H9 (cell line): ENCODE data around the gene INPP5E. TPM values are rescaled to one million over a fixed set of nuclear protein-coding genes. Genes with fewer than 3 reads are reported as not detected.
"Not testable (repeated sequence)": the region's sequence is repeated elsewhere in the genome, so short reads cannot be mapped to it uniquely, and the experiment has no call there.

ENCODE experiments used
- DNase-seq: peaks from one replicate; pipeline ENCODE4 v3.0.0-alpha.2; 2017
- H2AFZ ChIP-seq: one replicate; pipeline ENCODE4 v1.6.1; 2013; ENCODE audit warnings: mild to moderate bottlenecking, low read length, control low read depth, moderate library complexity
- H2AK5ac ChIP-seq: 2 replicates; pipeline ENCODE4 v1.6.1; 2013; ENCODE audit warnings: low read length, control low read depth, mixed read lengths; ENCODE audit not compliant: insufficient read length
- H2BK120ac ChIP-seq: one replicate; pipeline ENCODE4 v1.6.1; 2013; ENCODE audit warnings: low read depth, mild to moderate bottlenecking, low read length, control low read depth, inconsistent platforms; ENCODE audit not compliant: poor library complexity, severe bottlenecking
- H2BK12ac ChIP-seq: 2 replicates; pipeline ENCODE4 v1.6.1; 2013; ENCODE audit warnings: low read length, control low read depth, mixed read lengths, low read depth; ENCODE audit not compliant: insufficient read length
- H2BK15ac ChIP-seq: 2 replicates; pipeline ENCODE4 v1.6.1; 2013; ENCODE audit warnings: low read depth, low read length, control low read depth
- H2BK20ac ChIP-seq: one replicate; pipeline ENCODE4 v1.6.1; 2013; ENCODE audit warnings: low read depth, mild to moderate bottlenecking, low read length, control low read depth, inconsistent platforms; ENCODE audit not compliant: poor library complexity, severe bottlenecking
- H2BK5ac ChIP-seq: 2 replicates; pipeline ENCODE4 v1.6.1; 2013; ENCODE audit warnings: low read length, control low read depth, mixed read lengths; ENCODE audit not compliant: insufficient read length
- H3K14ac ChIP-seq: 2 replicates; pipeline ENCODE4 v1.6.1; 2013; ENCODE audit warnings: low read length, control low read depth; ENCODE audit not compliant: insufficient read depth
- H3K18ac ChIP-seq: 2 replicates; pipeline ENCODE4 v1.6.1; 2013; ENCODE audit warnings: low read depth, mild to moderate bottlenecking, mixed read lengths, low read length, control low read depth; ENCODE audit not compliant: insufficient read length
- H3K23ac ChIP-seq: 2 replicates; pipeline ENCODE4 v1.6.1; 2013; ENCODE audit warnings: low read length, control low read depth, mixed read lengths, low read depth; ENCODE audit not compliant: insufficient read length
- H3K23me2 ChIP-seq: 2 replicates; pipeline ENCODE4 v1.6.1; 2013; ENCODE audit warnings: low read depth, mild to moderate bottlenecking, mixed read lengths, low read length, control low read depth; ENCODE audit not compliant: insufficient read length, poor library complexity, severe bottlenecking
- H3K27ac ChIP-seq: 2 replicates; pipeline ENCODE4 v1.5.1; 2013; ENCODE audit warnings: low read length, control low read depth, mixed read lengths, low read depth; ENCODE audit not compliant: insufficient read length
- H3K27me3 ChIP-seq: 2 replicates; pipeline ENCODE4 v1.6.1; 2013; ENCODE audit warnings: low read length, control low read depth, inconsistent platforms; ENCODE audit not compliant: insufficient read depth
- H3K4ac ChIP-seq: 2 replicates; pipeline ENCODE4 v1.6.1; 2013; ENCODE audit warnings: low read depth, mild to moderate bottlenecking, control low read depth, inconsistent platforms, low read length, moderate library complexity
- H3K4me1 ChIP-seq: 2 replicates; pipeline ENCODE4 v1.6.1; 2013; ENCODE audit warnings: low read length, control low read depth, inconsistent platforms; ENCODE audit not compliant: insufficient read depth
- H3K4me2 ChIP-seq: 2 replicates; pipeline ENCODE4 v1.6.1; 2013; ENCODE audit warnings: low read length, control low read depth, mixed read lengths; ENCODE audit not compliant: insufficient read length, insufficient read depth
- H3K56ac ChIP-seq: 2 replicates; pipeline ENCODE4 v1.6.1; 2013; ENCODE audit warnings: low read depth, mild to moderate bottlenecking, mixed read lengths, low read length, control low read depth; ENCODE audit not compliant: insufficient read length
- H3K79me1 ChIP-seq: 2 replicates; pipeline ENCODE4 v1.6.1; 2013; ENCODE audit warnings: low read depth, mild to moderate bottlenecking, moderate library complexity, low read length, control low read depth, inconsistent platforms; ENCODE audit not compliant: insufficient read depth, poor library complexity, severe bottlenecking
- H3K79me2 ChIP-seq: 2 replicates; pipeline ENCODE4 v1.6.1; 2013; ENCODE audit warnings: low read length, control low read depth, inconsistent platforms; ENCODE audit not compliant: insufficient read depth
- H3K9ac ChIP-seq: 2 replicates; pipeline ENCODE4 v1.6.1; 2013; ENCODE audit warnings: low read length, control low read depth, mixed read lengths; ENCODE audit not compliant: insufficient read length; ENCODE audit errors: extremely low read depth
- H3K9me3 ChIP-seq: one replicate; pipeline ENCODE4 v1.6.1; 2013; ENCODE audit warnings: low read depth, low read length, inconsistent platforms; ENCODE audit not compliant: control insufficient read depth
- H3T11ph ChIP-seq: one replicate; pipeline ENCODE4 v1.6.1; 2013; ENCODE audit warnings: mild to moderate bottlenecking, low read length, control low read depth, inconsistent platforms
- H4K20me1 ChIP-seq: one replicate; pipeline ENCODE4 v1.6.1; 2013; ENCODE audit not compliant: control insufficient read depth, insufficient read length, insufficient read depth
- H4K5ac ChIP-seq: 2 replicates; pipeline ENCODE4 v1.6.1; 2013; ENCODE audit warnings: low read depth, mild to moderate bottlenecking, mixed read lengths, low read length, control low read depth; ENCODE audit not compliant: insufficient read length
- H4K8ac ChIP-seq: replicated peaks from 2 replicates; pipeline ENCODE4 v1.6.1; 2013; ENCODE audit warnings: low read length, control low read depth, mixed read lengths, low read depth; ENCODE audit not compliant: insufficient read length
- H4K91ac ChIP-seq: 2 replicates; pipeline ENCODE4 v1.6.1; 2013; ENCODE audit warnings: low read depth, mild to moderate bottlenecking, moderate library complexity, mixed read lengths, low read length, control low read depth; ENCODE audit not compliant: insufficient read length
- H3K27ac Mint-ChIP-seq, 3 experiments: 2 replicates in 2 of 3; 3 replicates in 1 of 3; pipeline ENCODE4 v1.8.0; 2020 to 2021; ENCODE audit warnings: mixed read lengths in 3 of 3, mild to moderate bottlenecking in 1 of 3, moderate library complexity in 1 of 3
- H3K27me3 Mint-ChIP-seq: 2 replicates; pipeline ENCODE4 v1.8.0; 2021; ENCODE audit warnings: low read depth, mild to moderate bottlenecking, moderate library complexity, mixed read lengths
- H3K36me3 Mint-ChIP-seq, 3 experiments: 2 replicates in 2 of 3; 3 replicates in 1 of 3; pipeline ENCODE4 v1.8.0; 2020 to 2021; ENCODE audit warnings: low read depth in 3 of 3, mixed read lengths in 3 of 3; ENCODE audit not compliant: insufficient read depth in 1 of 3
- H3K4me1 Mint-ChIP-seq, 2 experiments: 2 replicates each; pipeline ENCODE4 v1.8.0; 2020; ENCODE audit warnings: mixed read lengths in 2 of 2
- H3K4me3 Mint-ChIP-seq, 2 experiments: 2 replicates in 1 of 2; 3 replicates in 1 of 2; pipeline ENCODE4 v1.8.0; 2020 to 2021; ENCODE audit warnings: mild to moderate bottlenecking in 2 of 2, mixed read lengths in 2 of 2, moderate library complexity in 1 of 2
- H3K9me3 Mint-ChIP-seq, 2 experiments: 2 replicates in 1 of 2; 3 replicates in 1 of 2; pipeline ENCODE4 v1.8.0; 2020; ENCODE audit warnings: mild to moderate bottlenecking in 2 of 2, mixed read lengths in 2 of 2, moderate library complexity in 1 of 2
- WGBS: extraction: QIAGEN DNeasy Blood & Tissue Kit; methylation state at CpG from one replicate; pipeline ENCODE4 v1.1.7; 2013; ENCODE audit warnings: missing lambda C conversion rate, low lambda C conversion rate, mixed read lengths; ENCODE audit not compliant: insufficient read length; ENCODE audit errors: extremely low coverage; 5-methylcytosine and 5-hydroxymethylcytosine counted together
- total RNA-seq: library from RNA; stranded (reverse); gene quantifications from 2 replicates; pipeline ENCODE4 v1.2.1, GENCODE V29; 2021

Gene INPP5E
- total RNA-seq, 1 experiment from 2014 or later = 21.0 TPM

GRCh38 chr9:136405904-136406303 is 33.7 kb downstream of the INPP5E start:
- Mint-ChIP-seq H3K36me3 (peaks cover 36 to 70% (median 63%) of the 10 kb centered on the region in 3 experiments), H3K4me1 (peaks cover 12 to 16% of the 10 kb centered on the region in 2 experiments)
- H3K14ac ChIP-seq, H3K79me2 ChIP-seq, H3K27ac Mint-ChIP-seq, H3K4me2 ChIP-seq, H3K18ac ChIP-seq, H3K9ac ChIP-seq, H2AK5ac ChIP-seq, H4K91ac ChIP-seq, H3K9me3 Mint-ChIP-seq, H3K56ac ChIP-seq, DNase-seq, H3K27ac ChIP-seq, H3K27me3 Mint-ChIP-seq, H2BK120ac ChIP-seq, H3K27me3 ChIP-seq, H3K9me3 ChIP-seq, H4K20me1 ChIP-seq, H4K8ac ChIP-seq, H3K4me1 ChIP-seq, H3K23ac ChIP-seq, H3T11ph ChIP-seq, H3K79me1 ChIP-seq, H4K5ac ChIP-seq, H3K4me3 Mint-ChIP-seq, H2AFZ ChIP-seq, H2BK12ac ChIP-seq, H2BK5ac ChIP-seq, H2BK15ac ChIP-seq, H2BK20ac ChIP-seq, H3K4ac ChIP-seq, H3K23me2 ChIP-seq: not testable (repeated sequence)
- WGBS = no CpG with 5 or more reads among the region's 10 CpGs
